ENCODE results near the gene PIP5K1B.

DNA sequence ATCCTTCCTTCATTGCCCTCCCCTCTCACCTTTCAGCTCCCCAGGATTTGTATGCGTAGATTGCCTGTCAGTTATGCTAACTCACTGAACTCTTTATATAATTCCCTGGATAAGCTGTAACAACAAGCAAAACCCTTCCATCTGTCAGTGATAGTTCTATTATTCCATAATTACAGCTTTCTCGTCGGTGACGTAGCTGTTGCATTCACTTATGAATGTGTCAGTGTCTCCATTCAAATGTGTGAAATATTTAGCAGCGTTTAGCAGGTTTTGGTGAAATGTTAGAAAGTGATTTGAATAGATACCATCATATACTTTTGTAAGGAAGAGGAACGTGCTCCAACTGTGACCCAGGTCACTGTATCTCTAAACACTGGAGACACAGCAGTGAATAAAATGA is 45.2 kb downstream of the PIP5K1B start:
- no peak for TF ChIP-seq POLR2A (IDR thresholded peaks at IDR 0.05)
- TF ChIP-seq, protein P1, sequence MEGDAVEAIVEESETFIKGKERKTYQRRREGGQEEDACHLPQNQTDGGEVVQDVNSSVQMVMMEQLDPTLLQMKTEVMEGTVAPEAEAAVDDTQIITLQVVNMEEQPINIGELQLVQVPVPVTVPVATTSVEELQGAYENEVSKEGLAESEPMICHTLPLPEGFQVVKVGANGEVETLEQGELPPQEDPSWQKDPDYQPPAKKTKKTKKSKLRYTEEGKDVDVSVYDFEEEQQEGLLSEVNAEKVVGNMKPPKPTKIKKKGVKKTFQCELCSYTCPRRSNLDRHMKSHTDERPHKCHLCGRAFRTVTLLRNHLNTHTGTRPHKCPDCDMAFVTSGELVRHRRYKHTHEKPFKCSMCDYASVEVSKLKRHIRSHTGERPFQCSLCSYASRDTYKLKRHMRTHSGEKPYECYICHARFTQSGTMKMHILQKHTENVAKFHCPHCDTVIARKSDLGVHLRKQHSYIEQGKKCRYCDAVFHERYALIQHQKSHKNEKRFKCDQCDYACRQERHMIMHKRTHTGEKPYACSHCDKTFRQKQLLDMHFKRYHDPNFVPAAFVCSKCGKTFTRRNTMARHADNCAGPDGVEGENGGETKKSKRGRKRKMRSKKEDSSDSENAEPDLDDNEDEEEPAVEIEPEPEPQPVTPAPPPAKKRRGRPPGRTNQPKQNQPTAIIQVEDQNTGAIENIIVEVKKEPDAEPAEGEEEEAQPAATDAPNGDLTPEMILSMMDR (IDR thresholded peaks at IDR 0.05) = no peak
- TF ChIP-seq POLR2AphosphoS5 (IDR thresholded peaks at IDR 0.05) = no peak
- TF ChIP-seq EP300 (IDR thresholded peaks at IDR 0.05) = no peak

Data from sigmoid colon (tissue), 4 donors.